HEK293 (cell line): ENCODE results near the gene OBP2A.

Source experiments
- BCL11A ChIP-seq: fragments of 450-650 bp; formaldehyde crosslinking; IDR thresholded peaks from 2 replicates; pipeline ENCODE4 v1.5.1; 2016; ENCODE audit warnings: low read depth, missing biosample characterization, missing genetic modification characterization
- BCL6B ChIP-seq: fragments of 450-650 bp; formaldehyde crosslinking; IDR thresholded peaks from 2 replicates; pipeline ENCODE4 v1.5.1; 2017; ENCODE audit warnings: missing biosample characterization, missing genetic modification characterization
- EGR2 ChIP-seq: fragments of 450-650 bp; formaldehyde crosslinking; IDR thresholded peaks from 2 replicates; pipeline ENCODE4 v1.5.1; 2016; ENCODE audit warnings: low read depth, missing biosample characterization, missing genetic modification characterization
- GLI4 ChIP-seq: fragments of 450-650 bp; formaldehyde crosslinking; IDR thresholded peaks from 2 replicates; pipeline ENCODE4 v1.5.1; 2016; ENCODE audit warnings: missing biosample characterization, missing genetic modification characterization
- HOXC10 ChIP-seq: sonication (generic); formaldehyde crosslinking; IDR thresholded peaks from 2 replicates; pipeline ENCODE4 v1.8.1; 2023; ENCODE audit warnings: mild to moderate bottlenecking, missing genetic modification reagents
- OSR2 ChIP-seq: fragments of 450-650 bp; formaldehyde crosslinking; IDR thresholded peaks from 2 replicates; pipeline ENCODE4 v1.5.1; 2016; ENCODE audit warnings: missing biosample characterization, missing genetic modification characterization
- REPIN1 ChIP-seq: fragments of 450-650 bp; formaldehyde crosslinking; IDR thresholded peaks from 2 replicates; pipeline ENCODE4 v1.5.1; 2017; ENCODE audit warnings: missing biosample characterization, missing genetic modification characterization, low read depth
- ZBTB11 ChIP-seq: fragments of 450-650 bp; formaldehyde crosslinking; conservative IDR thresholded peaks from 2 replicates; pipeline ENCODE4 v1.5.1; 2016; ENCODE audit warnings: low read depth, missing biosample characterization, missing genetic modification characterization
- ZBTB17 ChIP-seq: fragments of 450-650 bp; formaldehyde crosslinking; IDR thresholded peaks from 2 replicates; pipeline ENCODE4 v1.5.1; 2016; ENCODE audit warnings: missing biosample characterization, missing genetic modification characterization
- ZBTB6 ChIP-seq: fragments of 450-650 bp; formaldehyde crosslinking; IDR thresholded peaks from 2 replicates; pipeline ENCODE4 v1.5.1; 2017; ENCODE audit warnings: missing biosample characterization, missing genetic modification characterization
- ZBTB7A ChIP-seq: fragments of 450-650 bp; formaldehyde crosslinking; IDR thresholded peaks from 2 replicates; pipeline ENCODE4 v1.5.1; 2016; ENCODE audit warnings: low read depth, missing biosample characterization, missing genetic modification characterization
- ZNF121 ChIP-seq: fragments of 450-650 bp; formaldehyde crosslinking; IDR thresholded peaks from 2 replicates; pipeline ENCODE4 v1.5.1; 2016; ENCODE audit warnings: missing biosample characterization, missing genetic modification characterization
- ZNF473 ChIP-seq: fragments of 450-650 bp; formaldehyde crosslinking; IDR thresholded peaks from 2 replicates; pipeline ENCODE4 v1.5.1; 2017; ENCODE audit warnings: missing biosample characterization, missing genetic modification characterization
- ZNF501 ChIP-seq: fragments of 450-650 bp; formaldehyde crosslinking; IDR thresholded peaks from 2 replicates; pipeline ENCODE4 v1.5.1; 2016; ENCODE audit warnings: missing biosample characterization, missing genetic modification characterization
- ZNF544 ChIP-seq: fragments of 450-650 bp; formaldehyde crosslinking; IDR thresholded peaks from 2 replicates; pipeline ENCODE4 v1.5.0; 2017; ENCODE audit warnings: missing biosample characterization, missing genetic modification characterization
- ZNF548 ChIP-seq: fragments of 450-650 bp; formaldehyde crosslinking; IDR thresholded peaks from 2 replicates; pipeline ENCODE4 v1.5.1; 2016; ENCODE audit warnings: missing biosample characterization, missing genetic modification characterization
- ZNF585B ChIP-seq: fragments of 450-650 bp; formaldehyde crosslinking; IDR thresholded peaks from 2 replicates; pipeline ENCODE4 v1.5.1; 2016; ENCODE audit warnings: missing biosample characterization, missing genetic modification characterization
- ZNF623 ChIP-seq: fragments of 450-650 bp; formaldehyde crosslinking; IDR thresholded peaks from 2 replicates; pipeline ENCODE4 v1.5.1; 2016; ENCODE audit warnings: missing biosample characterization, missing genetic modification characterization
- ZNF701 ChIP-seq: fragments of 450-650 bp; formaldehyde crosslinking; IDR thresholded peaks from 2 replicates; pipeline ENCODE4 v1.5.1; 2016; ENCODE audit warnings: missing biosample characterization, missing genetic modification characterization
- ZNF843 ChIP-seq: fragments of 450-650 bp; formaldehyde crosslinking; IDR thresholded peaks from 2 replicates; pipeline ENCODE4 v1.5.1; 2016; ENCODE audit warnings: missing biosample characterization, missing genetic modification characterization
- TF ChIP-seq, protein P1 (sequence below): fragments of 450-650 bp; formaldehyde crosslinking; IDR thresholded peaks from 2 replicates; pipeline ENCODE4 v1.5.1; 2016; ENCODE audit warnings: missing biosample characterization, missing genetic modification characterization
- TF ChIP-seq, protein P2 (sequence below): fragments of 450-650 bp; formaldehyde crosslinking; IDR thresholded peaks from 2 replicates; pipeline ENCODE4 v1.5.1; 2017; ENCODE audit warnings: missing biosample characterization, missing genetic modification characterization
- TF ChIP-seq, protein P3 (sequence below): fragments of 450-650 bp; formaldehyde crosslinking; IDR thresholded peaks from 2 replicates; pipeline ENCODE4 v1.5.1; 2016; ENCODE audit warnings: missing biosample characterization, missing genetic modification characterization
- TF ChIP-seq, protein P4 (sequence below): fragments of 450-650 bp; formaldehyde crosslinking; IDR thresholded peaks from 2 replicates; pipeline ENCODE4 v1.5.1; 2017; ENCODE audit warnings: missing biosample characterization, mild to moderate bottlenecking, missing genetic modification characterization, moderate library complexity
- TF ChIP-seq, protein P5 (sequence below): fragments of 450-650 bp; formaldehyde crosslinking; IDR thresholded peaks from 2 replicates; pipeline ENCODE4 v1.5.1; 2017; ENCODE audit warnings: missing biosample characterization, missing genetic modification characterization

Gene OBP2A

DNA sequence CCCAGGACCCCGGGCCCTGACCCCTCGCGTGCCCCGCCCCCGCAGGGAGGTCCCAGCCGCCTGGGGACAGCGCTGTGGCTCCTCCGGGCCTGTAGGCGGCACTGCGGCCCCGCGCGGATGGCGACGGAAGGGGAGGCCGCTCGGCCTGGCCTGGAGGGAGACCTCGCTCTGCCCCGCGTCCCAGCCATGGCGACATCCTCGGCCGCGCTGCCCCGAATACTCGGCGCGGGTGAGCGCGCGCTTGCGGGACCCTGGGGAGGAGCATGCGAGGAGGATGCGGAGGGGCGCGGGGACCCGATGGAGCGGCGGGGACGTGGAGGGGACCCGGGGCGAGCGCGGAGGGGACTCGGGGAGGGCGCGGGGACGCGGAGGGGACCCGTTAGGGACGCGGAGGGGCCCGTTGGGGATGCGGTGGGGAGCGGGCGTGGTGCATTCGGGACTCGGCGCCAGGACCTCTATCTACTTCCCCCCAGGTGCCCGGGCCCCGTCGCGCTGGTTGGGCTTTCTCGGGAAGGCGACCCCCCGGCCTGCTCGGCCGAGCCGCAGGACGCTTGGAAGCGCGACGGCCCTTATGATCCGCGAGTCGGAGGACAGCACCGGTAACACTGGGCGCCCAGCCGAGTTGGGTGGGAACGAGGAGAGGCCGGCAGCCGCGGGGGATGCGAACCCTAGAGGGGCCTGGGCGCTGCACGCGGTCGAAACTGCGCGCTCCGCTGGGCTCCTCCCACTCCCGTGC lies 45.2 kb upstream of the OBP2A start, which contains the start of gene MRPS2 (continued):
- TF ChIP-seq, protein P1, sequence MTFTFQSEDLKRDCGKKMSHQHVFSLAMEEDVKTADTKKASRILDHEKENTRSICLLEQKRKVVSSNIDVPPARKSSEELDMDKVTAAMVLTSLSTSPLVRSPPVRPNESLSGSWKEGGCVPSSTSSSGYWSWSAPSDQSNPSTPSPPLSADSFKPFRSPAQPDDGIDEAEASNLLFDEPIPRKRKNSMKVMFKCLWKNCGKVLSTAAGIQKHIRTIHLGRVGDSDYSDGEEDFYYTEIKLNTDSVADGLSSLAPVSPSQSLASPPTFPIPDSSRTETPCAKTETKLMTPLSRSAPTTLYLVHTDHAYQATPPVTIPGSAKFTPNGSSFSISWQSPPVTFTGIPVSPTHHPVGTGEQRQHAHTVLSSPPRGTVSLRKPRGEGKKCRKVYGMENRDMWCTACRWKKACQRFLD: no peak
- 0 out of 2 replicates have a peak, but pooled peaks have one; percentile 16 for TF ChIP-seq ZNF843 (tag by site-specific recombination)
- peak; percentile 7; the same call in 1 of the 2 replicates for TF ChIP-seq GLI4 (tag by site-specific recombination)
- peak; percentile 39; the same call in 1 of the 2 replicates for TF ChIP-seq BCL11A (tag by site-specific recombination)
- TF ChIP-seq ZNF623 (tag by site-specific recombination): no peak; the same call in 1 of the 2 replicates
- TF ChIP-seq ZNF548 (tag by site-specific recombination): no peak
- TF ChIP-seq OSR2 (tag by site-specific recombination): no peak
- no peak for TF ChIP-seq ZNF701
- peak; percentile 12; the same call in 1 of the 2 replicates for TF ChIP-seq ZNF121
- peak; percentile 70 for TF ChIP-seq EGR2 (tag by site-specific recombination)
- TF ChIP-seq ZNF501 (tag by site-specific recombination): peak; percentile 90
- TF ChIP-seq ZNF544 (tag by site-specific recombination): no peak
- TF ChIP-seq, protein P2, sequence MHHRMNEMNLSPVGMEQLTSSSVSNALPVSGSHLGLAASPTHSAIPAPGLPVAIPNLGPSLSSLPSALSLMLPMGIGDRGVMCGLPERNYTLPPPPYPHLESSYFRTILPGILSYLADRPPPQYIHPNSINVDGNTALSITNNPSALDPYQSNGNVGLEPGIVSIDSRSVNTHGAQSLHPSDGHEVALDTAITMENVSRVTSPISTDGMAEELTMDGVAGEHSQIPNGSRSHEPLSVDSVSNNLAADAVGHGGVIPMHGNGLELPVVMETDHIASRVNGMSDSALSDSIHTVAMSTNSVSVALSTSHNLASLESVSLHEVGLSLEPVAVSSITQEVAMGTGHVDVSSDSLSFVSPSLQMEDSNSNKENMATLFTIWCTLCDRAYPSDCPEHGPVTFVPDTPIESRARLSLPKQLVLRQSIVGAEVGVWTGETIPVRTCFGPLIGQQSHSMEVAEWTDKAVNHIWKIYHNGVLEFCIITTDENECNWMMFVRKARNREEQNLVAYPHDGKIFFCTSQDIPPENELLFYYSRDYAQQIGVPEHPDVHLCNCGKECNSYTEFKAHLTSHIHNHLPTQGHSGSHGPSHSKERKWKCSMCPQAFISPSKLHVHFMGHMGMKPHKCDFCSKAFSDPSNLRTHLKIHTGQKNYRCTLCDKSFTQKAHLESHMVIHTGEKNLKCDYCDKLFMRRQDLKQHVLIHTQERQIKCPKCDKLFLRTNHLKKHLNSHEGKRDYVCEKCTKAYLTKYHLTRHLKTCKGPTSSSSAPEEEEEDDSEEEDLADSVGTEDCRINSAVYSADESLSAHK: 0 out of 2 replicates have a peak, but pooled peaks have one; percentile 43
- peak; percentile 51; the same call in 1 of the 2 replicates for TF ChIP-seq BCL6B (tag by site-specific recombination)
- no peak; the same call in 1 of the 2 replicates for TF ChIP-seq ZNF585B (tag by site-specific recombination)
- TF ChIP-seq, protein P3, sequence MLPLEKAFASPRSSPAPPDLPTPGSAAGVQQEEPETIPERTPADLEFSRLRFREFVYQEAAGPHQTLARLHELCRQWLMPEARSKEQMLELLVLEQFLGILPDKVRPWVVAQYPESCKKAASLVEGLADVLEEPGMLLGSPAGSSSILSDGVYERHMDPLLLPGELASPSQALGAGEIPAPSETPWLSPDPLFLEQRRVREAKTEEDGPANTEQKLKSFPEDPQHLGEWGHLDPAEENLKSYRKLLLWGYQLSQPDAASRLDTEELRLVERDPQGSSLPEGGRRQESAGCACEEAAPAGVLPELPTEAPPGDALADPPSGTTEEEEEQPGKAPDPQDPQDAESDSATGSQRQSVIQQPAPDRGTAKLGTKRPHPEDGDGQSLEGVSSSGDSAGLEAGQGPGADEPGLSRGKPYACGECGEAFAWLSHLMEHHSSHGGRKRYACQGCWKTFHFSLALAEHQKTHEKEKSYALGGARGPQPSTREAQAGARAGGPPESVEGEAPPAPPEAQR (tag by site-specific recombination): peak; percentile 67
- TF ChIP-seq ZNF473 (tag by site-specific recombination): peak; percentile 25; the same call in 1 of the 2 replicates
- TF ChIP-seq ZBTB6 (tag by site-specific recombination): no peak
- TF ChIP-seq HOXC10 (CRISPR knock-in tag): no peak
- no peak for TF ChIP-seq REPIN1 (tag by site-specific recombination)
- peak; percentile 71 for TF ChIP-seq ZBTB17 (tag by site-specific recombination)
- TF ChIP-seq, protein P4, sequence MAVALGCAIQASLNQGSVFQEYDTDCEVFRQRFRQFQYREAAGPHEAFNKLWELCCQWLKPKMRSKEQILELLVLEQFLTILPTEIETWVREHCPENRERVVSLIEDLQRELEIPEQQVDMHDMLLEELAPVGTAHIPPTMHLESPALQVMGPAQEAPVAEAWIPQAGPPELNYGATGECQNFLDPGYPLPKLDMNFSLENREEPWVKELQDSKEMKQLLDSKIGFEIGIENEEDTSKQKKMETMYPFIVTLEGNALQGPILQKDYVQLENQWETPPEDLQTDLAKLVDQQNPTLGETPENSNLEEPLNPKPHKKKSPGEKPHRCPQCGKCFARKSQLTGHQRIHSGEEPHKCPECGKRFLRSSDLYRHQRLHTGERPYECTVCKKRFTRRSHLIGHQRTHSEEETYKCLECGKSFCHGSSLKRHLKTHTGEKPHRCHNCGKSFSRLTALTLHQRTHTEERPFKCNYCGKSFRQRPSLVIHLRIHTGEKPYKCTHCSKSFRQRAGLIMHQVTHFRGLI (tag by site-specific recombination): peak; percentile 91
- TF ChIP-seq, protein P5, sequence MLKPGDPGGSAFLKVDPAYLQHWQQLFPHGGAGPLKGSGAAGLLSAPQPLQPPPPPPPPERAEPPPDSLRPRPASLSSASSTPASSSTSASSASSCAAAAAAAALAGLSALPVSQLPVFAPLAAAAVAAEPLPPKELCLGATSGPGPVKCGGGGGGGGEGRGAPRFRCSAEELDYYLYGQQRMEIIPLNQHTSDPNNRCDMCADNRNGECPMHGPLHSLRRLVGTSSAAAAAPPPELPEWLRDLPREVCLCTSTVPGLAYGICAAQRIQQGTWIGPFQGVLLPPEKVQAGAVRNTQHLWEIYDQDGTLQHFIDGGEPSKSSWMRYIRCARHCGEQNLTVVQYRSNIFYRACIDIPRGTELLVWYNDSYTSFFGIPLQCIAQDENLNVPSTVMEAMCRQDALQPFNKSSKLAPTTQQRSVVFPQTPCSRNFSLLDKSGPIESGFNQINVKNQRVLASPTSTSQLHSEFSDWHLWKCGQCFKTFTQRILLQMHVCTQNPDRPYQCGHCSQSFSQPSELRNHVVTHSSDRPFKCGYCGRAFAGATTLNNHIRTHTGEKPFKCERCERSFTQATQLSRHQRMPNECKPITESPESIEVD (tag by site-specific recombination): no peak
- peak; percentile 93 for TF ChIP-seq ZBTB7A (tag by site-specific recombination)
- no peak; the same call in 1 of the 2 replicates for TF ChIP-seq ZBTB11 (tag by site-specific recombination)
